ACHN (cell line): ENCODE measurements around the gene CUTA.
"Not testable (repeated sequence)": the region's sequence is repeated elsewhere in the genome, so short reads cannot be mapped to it uniquely, and the experiment has no call there.

Experiments
- DNase-seq: peaks from one replicate; pipeline ENCODE4 v3.0.0-alpha.2; 2015
- in situ Hi-C: cut with HindIII; loops from 2 replicates; pipeline ENCODE4 v1.10.0; 2017; ENCODE audit warnings: low sequenced_read_pairs, low pct_ligation_motif_present, low pct_unique_long_range_greater_than_20kb

Gene CUTA

DNA sequence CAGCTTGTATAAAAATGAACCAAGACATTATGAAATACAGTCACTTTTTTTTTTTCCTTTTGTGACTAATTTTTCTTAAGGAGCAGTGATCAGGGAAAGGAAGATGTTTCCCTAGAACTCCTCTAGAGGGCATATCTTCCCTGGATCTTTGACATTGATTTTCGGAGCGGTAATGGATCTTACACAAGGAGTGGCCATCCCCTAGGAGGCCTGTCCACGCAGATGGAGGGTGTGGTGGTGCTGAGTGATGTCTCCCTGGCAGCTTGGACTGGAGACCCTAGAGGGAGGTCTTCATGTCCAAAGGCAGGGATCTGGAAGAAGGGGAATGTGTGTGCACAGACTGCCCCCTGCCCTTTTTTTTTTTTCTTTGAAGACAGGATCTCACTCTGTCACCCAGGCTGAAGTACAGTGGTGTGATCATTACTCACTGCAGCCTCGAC is 33.3 kb downstream of the CUTA start:
- in situ Hi-C loops, result no loop called here
- DNase-seq, result peak; percentile 75

DNA sequence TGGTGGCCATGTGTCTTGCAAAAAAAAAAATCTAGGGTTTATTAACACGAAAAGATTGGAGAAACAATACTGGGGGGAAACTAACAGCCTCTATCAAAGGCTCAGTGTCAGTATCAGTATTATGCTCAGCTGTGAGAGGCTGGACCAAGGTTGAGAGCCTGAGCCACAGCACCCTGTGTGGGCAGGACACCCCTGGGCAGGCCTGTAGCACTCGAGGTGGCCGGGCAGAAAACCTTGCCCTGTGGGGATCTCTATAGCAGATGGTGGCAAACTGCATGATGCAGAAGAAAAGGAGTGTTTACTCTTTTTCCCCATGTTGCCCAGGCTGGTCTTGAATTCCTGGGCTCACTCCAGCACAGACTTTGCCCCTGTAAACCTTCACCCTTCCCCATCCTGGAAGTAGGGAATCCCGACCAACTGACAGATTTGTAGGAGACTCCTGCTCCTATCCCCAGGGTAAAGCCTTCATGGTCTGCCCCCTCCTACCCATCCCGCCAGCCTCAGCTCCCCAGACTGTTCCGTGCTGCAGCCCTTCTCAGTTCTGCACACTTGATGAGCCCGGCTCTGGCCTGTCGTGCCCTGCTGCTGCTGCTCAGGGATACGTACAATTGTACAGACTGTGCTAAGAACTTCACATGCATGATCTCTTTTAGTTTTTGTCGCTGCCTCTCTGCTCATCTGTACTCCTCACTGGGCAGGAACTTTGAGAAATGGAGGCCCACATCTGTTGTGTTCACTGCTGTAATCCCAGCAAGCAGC is 34.3 kb downstream of the CUTA start:
- no peak for DNase-seq
- in situ Hi-C loops, result no loop called here

DNA sequence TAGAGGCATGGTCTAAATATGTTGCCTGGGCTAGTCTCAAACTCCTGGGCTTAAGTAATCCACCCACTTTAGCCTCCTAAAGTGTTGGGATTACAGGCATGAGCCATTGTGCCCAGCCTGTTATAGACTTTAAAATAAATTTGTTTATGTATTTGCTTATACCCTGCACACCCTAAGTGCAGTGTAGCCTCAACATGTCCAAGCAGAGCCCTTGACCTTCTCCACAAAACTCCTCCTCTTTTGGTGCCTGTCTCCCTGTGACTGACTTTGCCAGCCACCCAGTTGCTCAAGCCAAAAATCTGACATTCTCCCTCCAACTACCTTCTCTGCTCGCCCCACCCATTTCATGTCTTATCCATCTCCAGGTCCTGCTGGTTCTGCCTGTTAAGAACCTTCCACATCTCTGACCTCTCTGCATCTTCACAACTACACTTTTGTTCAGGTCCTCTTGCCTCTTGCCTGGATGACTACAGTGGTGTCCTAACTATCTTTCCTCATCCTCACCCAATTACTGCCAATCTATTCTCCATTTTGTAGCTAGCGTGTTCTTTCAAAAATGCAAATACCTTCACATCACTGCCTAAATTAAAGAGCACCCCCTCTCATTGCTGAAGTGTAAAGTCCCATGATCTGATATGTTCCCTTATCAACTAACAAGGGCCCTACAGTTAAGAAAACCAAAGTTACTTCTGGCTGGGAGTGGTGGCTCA is 37.5 kb downstream of the CUTA start:
- DNase-seq, result no peak
- in situ Hi-C loops, result no loop called here

DNA sequence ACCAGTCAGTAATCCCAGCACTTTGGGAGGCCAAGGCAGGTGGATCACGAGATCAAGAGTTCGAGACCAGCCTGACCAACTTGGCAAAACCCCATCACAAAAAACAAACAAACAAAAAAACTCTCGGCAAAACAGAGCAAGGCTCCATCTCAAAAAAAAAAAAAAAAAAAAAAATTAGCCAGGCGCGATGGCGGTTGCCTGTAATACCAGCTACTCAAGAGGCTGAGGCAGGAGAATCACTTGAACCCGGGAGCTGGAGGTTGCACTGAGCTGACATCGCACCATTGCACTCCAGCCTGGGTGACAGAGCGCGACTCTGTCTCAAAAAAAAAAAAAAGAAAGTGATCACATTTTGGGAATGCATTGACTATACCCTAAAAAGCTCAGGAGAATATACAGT is 38.7 kb downstream of the CUTA start:
- in situ Hi-C loops, DNase-seq: not testable (repeated sequence)

DNA sequence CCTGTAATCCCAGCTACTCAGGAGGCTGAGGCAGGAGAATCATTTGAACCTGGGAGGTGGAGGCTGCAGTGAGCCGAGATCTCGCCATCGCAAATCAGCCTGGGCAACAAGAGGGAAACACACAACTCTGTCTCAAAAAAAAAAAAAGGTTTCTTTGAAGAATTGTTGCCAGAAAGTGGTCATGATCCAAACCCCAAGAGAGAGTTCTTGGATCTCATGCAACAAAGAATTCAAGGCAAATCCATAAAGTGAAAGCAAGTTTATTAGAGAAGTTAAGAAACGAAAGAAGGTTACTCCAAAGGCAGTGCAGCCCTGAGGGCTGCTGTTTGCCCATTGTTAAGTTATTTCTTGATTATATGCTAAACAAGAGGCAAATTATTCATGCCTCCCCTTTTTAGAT is 40.7 kb downstream of the CUTA start:
- no peak for DNase-seq
- in situ Hi-C loops, result no loop called here

DNA sequence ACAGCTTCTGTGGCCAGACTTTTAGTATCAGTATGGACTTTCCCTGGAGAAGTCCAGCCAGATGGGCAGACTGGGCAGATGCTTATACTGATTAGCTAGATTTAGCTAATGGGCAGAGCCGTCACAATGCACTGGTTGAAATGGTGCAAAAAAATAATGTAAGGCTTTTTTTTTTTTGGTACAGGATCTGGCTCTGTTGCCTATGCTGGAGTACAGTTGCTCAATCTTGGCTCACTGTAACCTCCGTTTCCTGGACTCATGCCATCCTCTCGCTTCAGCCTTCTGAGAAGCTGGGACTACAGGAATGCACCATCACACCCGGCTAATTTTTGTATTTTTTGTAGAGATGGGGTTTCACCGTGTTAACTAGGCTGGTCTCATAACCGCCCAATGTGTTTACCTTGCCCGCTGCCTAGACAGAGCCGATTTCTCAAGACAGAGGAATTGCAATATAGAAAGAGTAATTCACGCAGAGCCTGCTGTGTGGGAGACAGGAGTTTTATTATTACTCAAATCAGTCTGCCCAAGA is 42.7 kb downstream of the CUTA start:
- DNase-seq, result peak; percentile 62
- in situ Hi-C loops, result no loop called here

DNA sequence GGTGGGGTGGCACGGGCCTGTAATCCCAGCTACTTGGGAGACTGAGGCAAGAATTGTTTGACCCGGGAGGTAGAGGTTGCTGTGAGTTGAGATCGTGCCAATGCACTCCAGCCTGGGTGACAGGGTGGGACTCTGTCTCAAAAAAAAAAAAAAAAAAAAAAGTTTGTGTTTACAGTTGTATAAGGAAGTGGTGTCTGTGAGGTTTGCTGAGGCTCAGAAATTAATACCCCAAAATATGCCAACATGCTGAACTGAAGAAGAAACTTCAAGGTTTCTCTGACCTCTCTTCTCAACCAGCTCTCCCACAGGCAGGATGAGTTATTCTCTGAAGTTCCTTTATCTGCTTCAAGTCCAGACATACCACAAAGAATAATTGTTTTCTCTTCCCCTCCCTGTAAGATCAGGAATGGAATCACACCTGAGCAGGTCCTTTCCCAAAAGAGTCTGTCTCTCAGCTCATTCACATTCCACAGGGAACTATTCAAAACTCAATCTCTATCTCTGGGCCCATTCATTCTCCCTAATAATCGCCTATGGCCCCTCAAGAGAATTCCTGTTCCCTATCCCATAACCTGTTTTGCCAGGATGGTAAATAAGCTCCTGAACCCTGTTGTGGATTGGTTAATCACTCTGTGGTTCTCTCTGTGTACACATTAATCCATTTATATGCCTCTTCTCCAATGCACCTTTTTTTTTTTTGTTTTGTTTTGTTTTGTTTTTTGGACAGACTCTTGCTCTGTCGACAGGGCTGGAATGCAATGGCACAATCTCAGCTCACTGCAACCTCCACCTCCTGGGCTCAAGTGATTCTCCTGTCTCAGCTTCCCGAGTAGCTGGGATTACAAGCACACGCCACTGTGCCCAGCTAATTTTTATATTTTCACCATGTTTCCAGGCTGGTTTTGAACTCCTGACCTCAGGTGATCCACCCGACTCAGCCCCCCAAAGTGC is 43.7 kb downstream of the CUTA start:
- in situ Hi-C loops, result no loop called here
- DNase-seq, result no peak

DNA sequence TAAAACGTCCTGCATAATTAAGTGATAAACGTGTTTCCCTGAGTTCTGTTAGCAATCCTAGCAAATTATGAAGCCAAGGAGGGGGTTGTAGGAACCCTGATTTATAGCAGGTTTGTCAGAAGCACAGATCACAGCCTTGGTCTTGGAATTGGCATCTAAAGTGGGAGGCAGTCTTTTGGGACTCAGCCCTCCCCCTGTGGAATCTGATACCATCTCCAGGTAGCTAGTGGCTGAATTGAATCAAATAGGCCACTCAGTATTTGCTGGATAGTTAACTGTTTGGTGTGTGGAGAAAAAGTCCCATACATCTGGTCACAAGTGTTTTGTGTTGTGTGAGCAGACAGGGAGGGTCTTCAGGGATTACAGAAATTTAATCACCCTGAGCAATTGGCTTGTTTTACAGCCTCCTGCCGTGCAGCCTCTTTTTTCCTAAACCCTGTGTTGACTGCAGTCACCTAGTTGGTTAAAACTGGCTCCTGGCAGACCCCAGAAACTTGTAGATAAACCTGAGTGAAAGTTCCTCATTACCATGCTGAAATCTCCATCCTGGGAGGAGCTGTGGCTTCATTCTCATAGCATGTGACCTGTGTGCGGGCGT is 45.3 kb downstream of the CUTA start:
- no peak for DNase-seq
- in situ Hi-C loops, result no loop called here

DNA sequence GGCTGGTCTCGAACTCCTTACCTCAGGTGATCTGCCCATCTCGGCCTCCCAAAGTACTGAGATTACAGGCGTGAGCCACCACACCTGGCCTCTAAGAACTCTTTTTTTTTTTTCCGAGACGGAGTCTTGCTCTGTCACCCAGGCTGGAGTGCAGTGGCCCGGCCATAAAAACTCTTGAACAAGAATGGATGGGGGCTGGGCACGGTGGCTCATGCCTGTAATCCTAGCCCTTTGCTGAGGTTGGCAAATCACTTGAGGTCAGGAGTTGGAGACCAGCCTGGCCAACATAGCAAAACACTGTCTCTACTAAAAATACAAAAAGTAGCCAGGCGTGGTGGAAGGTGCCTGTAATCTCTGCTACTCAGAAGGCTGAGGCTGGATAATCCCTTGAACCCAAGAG is 46.0 kb downstream of the CUTA start:
- DNase-seq, in situ Hi-C loops: not testable (repeated sequence)

DNA sequence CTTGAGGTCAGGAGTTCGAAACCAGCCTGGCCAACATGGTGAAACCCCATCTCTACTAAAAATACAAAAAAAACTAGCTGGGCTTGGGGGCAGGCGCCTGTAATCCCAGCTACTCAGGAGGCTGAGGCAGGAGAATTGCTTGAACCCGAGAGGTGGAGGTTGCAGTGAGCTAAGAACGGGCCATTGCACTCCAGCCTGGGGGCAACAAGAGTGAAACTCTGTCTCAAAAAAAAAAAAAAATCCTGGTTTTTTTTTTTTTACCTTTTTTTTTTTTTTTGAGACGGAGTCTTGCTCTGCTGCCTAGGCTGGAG is 50.2 kb downstream of the CUTA start:
- DNase-seq, in situ Hi-C loops: not testable (repeated sequence)

DNA sequence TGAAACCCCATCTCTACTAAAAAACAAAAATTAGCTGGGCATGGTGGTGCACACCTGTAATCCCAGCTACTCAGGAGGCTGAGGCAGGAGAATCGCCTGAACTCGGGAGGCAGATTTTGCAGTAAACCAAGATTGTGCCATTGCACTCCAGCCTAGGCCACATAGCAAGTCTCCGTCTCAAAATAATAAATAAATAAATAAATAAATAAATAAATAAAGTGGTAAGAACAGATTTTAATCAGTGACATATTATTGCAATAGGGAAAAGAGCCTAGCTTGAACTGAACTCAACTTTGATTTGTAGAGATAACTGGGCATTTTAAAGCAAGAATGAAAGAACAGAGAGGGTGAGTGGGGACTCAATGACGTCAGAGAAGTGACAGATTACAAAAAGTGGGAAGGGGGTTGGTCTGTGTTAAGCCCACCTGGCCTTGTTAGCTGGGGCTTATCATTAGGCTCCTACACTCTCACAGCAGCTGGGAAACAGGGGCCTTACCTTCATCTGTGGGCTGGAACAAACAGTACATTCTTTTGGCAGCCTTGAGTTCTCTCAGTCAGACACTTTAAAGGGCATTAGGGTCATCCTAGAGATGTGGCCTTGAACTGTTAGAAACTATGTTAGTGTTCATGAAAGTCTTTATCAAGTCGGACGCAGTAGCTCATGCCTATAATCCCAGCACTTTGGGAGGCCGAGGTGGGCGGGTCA is 50.7 kb downstream of the CUTA start:
- no peak for DNase-seq
- in situ Hi-C loops, result no loop called here
